Measurements from ENCODE around the gene ITSN1. TPM values are rescaled to one million over a fixed set of nuclear protein-coding genes. Genes with fewer than 3 reads are reported as not detected.

Gene ITSN1
- total RNA-seq, 1 experiment from 2014 or later: 88.5 TPM

GRCh38 chr21:33852485-33852884 is 210.2 kb downstream of the ITSN1 start:
- H3K9me3 Mint-ChIP-seq (ENCODE audit: unreplicated experiment): no peaks in the 10 kb centered on the region
- H3K27ac Mint-ChIP-seq (ENCODE audit: unreplicated experiment): no peak overlapping the region
- H3K9me3 ChIP-seq: no peaks in the 10 kb centered on the region
- POLR2A ChIA-PET: no interaction called here
- no peak overlapping the region for H3K4me3 ChIP-seq (ENCODE audit: low read depth, low read length)
- CTCF ChIA-PET: no interaction called here
- peaks cover 12% of the 10 kb centered on the region for H3K36me3 Mint-ChIP-seq (ENCODE audit: insufficient read depth, unreplicated experiment)
- H3K4me3 Mint-ChIP-seq (ENCODE audit: unreplicated experiment): no peak overlapping the region
- no TSS peak for BruUV-seq (replicated peaks)
- H3K4me1 ChIP-seq: peaks cover 15% of the 10 kb centered on the region; the same call in 1 of the 2 replicates
- no peaks in the 10 kb centered on the region for H3K36me3 ChIP-seq (ENCODE audit: control insufficient read depth, insufficient read depth, low read length)
- no peaks in the 10 kb centered on the region for H3K27me3 Mint-ChIP-seq (ENCODE audit: insufficient read depth, unreplicated experiment)
- intact Hi-C loops (cut with micrococcal nuclease; ENCODE audit: unreplicated experiment): no loop called here
- H3K4me1 Mint-ChIP-seq (ENCODE audit: low read depth, unreplicated experiment): peaks cover 7% of the 10 kb centered on the region
- TF ChIP-seq CTCF (IDR thresholded peaks at IDR 0.05; ENCODE audit: insufficient read depth in 1 of 2, low read depth in 1 of 2, low read length in 1 of 2, severe bottlenecking in 1 of 2, unreplicated experiment in 1 of 2): no peak
- DNase-seq: no peak
- H3K27me3 ChIP-seq (replicated peaks; ENCODE audit: control insufficient read depth, insufficient read depth, low read length): no peaks in the 10 kb centered on the region

- Mint-ChIP-seq H3K4me3 (ENCODE audit: unreplicated experiment) (no peak overlapping the region), H3K4me1 (ENCODE audit: low read depth, unreplicated experiment) (no peaks in the 10 kb centered on the region), H3K27ac (ENCODE audit: unreplicated experiment) (no peak overlapping the region), H3K27me3 (ENCODE audit: insufficient read depth, unreplicated experiment) (no peaks in the 10 kb centered on the region), H3K9me3 (ENCODE audit: unreplicated experiment) (no peaks in the 10 kb centered on the region), H3K36me3 (ENCODE audit: insufficient read depth, unreplicated experiment) (no peaks in the 10 kb centered on the region)
- no TSS peak for BruUV-seq (replicated peaks)
- H3K4me1 ChIP-seq: 0 out of 2 replicates have a peak, but pooled peaks cover 9% of the 10 kb centered on the region
- CTCF ChIA-PET: no interaction called here
- H3K27me3 ChIP-seq (replicated peaks; ENCODE audit: control insufficient read depth, insufficient read depth, low read length): no peaks in the 10 kb centered on the region
- H3K9me3 ChIP-seq: no peaks in the 10 kb centered on the region
- intact Hi-C loops (cut with micrococcal nuclease; ENCODE audit: unreplicated experiment): no loop called here
- TF ChIP-seq CTCF (IDR thresholded peaks at IDR 0.05; ENCODE audit: insufficient read depth in 1 of 2, low read depth in 1 of 2, low read length in 1 of 2, severe bottlenecking in 1 of 2, unreplicated experiment in 1 of 2): no peak
- H3K4me3 ChIP-seq (ENCODE audit: low read depth, low read length): no peak overlapping the region
- DNase-seq: no peak
- no peaks in the 10 kb centered on the region for H3K36me3 ChIP-seq (ENCODE audit: control insufficient read depth, insufficient read depth, low read length)
- POLR2A ChIA-PET: interaction anchor here (0.5 kb wide), 1 partner anchor 106 kb away, joined by 4 read pairs; no protein-coding TSS in a partner anchor
These were observed 212.3 kb downstream of the ITSN1 start for GRCh38 chr21:33854604-33855003.

GRCh38 chr21:33855190-33855589 is 212.9 kb downstream of the ITSN1 start:
- H3K27ac Mint-ChIP-seq (ENCODE audit: unreplicated experiment): no peak overlapping the region
- Histone ChIP-seq H3K4me3 (ENCODE audit: low read depth, low read length) (no peak overlapping the region), H3K9me3 (no peaks in the 10 kb centered on the region), H3K4me1 (0 out of 2 replicates have a peak, but pooled peaks cover 9% of the 10 kb centered on the region), H3K27me3 (replicated peaks; ENCODE audit: control insufficient read depth, insufficient read depth, low read length) (no peaks in the 10 kb centered on the region), H3K36me3 (ENCODE audit: control insufficient read depth, insufficient read depth, low read length) (no peaks in the 10 kb centered on the region)
- peak in 1 of 2 experiments; percentile 19 for TF ChIP-seq CTCF (IDR thresholded peaks at IDR 0.05; ENCODE audit: insufficient read depth in 1 of 2, low read depth in 1 of 2, low read length in 1 of 2, severe bottlenecking in 1 of 2, unreplicated experiment in 1 of 2)
- POLR2A ChIA-PET: no interaction called here
- H3K4me1 Mint-ChIP-seq (ENCODE audit: low read depth, unreplicated experiment): no peaks in the 10 kb centered on the region
- no peaks in the 10 kb centered on the region for H3K9me3 Mint-ChIP-seq (ENCODE audit: unreplicated experiment)
- H3K4me3 Mint-ChIP-seq (ENCODE audit: unreplicated experiment): no peak overlapping the region
- no TSS peak for BruUV-seq (replicated peaks)
- CTCF ChIA-PET: no interaction called here
- H3K27me3 Mint-ChIP-seq (ENCODE audit: insufficient read depth, unreplicated experiment): no peaks in the 10 kb centered on the region
- intact Hi-C loops (cut with micrococcal nuclease; ENCODE audit: unreplicated experiment): no loop called here
- no peak for DNase-seq
- H3K36me3 Mint-ChIP-seq (ENCODE audit: insufficient read depth, unreplicated experiment): no peaks in the 10 kb centered on the region

Data from Caco-2 (cell line).